ENCODE measurements around the gene RASGEF1C.
A peak's percentile ranks its signal among the peaks of the same experiment; 100 is the strongest.

The RASGEF1C gene

GRCh38 chr5:180081481-180081880 is 127.5 kb downstream of the RASGEF1C start:
- ATAC-seq, result no peak
- no peak for DNase-seq

DNA sequence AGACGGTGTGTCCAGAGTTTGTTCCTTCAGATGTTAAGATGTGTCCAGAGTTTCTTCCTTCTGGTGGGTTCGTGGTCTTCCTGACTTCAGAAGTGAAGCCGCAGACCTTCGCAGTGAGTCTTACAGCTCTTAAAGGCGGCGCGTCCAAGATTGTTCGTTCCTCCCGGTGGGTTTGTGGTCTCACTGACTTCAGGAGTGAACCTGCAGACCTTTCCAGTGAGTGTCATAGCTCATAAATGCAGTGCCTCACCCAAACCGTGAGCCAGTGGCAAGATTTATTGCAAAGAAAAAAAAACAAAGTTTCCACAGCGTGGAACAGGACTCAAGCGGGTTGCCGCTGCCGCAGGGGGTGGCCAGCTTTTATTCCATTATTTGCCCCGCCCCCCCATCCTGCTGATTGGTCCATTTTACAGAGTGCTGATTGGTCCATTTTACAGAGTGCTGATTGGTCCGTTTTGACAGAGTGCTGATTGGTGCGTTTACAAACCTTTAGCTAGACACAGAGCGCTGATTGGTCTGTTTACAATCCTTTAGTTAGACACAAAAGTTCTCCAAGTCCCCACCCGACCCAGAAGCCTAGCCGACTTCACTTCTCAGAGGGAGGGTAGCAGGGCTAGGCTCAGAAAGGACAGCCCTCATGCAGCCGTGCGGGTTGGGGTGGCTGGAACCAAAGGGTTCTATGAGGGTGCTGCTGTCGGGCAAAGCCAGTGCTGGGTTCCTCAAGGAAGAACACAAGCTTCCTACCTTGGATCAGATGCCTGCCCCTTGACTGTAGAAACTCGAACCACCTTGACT is 128.3 kb downstream of the RASGEF1C start:
- DNase-seq, result peak; percentile 64

DNA sequence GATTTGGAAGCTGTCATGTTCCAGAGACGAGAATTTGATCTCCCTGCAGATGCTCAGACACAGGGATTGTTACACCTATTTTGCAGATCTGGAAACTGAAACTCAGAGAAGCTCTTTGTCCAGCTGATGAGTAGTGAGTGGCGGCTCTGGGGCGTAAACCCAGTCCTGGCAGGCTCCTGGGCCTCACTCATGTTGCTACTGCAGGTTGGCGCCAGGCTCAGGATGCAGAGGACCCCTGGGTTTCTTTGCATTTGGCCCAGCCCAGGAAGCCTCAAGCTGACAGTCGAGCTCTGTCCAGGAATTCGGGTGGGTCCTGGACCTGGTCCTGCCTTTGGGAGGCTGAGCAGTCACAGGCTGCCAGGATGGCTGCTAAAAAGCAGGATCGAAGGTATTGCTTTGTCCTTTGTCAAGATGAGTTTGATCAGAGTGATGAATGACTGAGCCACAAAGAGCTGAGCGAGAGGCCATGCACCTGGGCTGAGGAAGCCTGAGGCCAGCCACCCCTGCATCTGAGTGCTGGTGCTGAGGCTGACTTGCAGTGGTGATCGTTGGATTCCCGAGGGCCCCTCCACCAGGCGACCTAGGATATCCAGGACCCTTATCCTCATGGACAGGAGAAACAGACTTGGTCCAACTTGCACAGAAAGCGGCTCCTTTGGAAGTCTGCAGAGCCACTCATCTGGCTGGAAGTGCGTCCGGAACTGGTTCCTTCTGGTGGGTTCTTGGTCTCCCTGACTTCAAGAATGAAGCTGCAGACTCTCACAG is 129.1 kb downstream of the RASGEF1C start:
- no peak for ATAC-seq

More for the DNA sequence above, 128.3 kb downstream of the RASGEF1C start:
- ATAC-seq, result peak; percentile 44

GRCh38 chr5:180078348-180078747 is 130.7 kb downstream of the RASGEF1C start:
- DNase-seq (no peak), ATAC-seq (no peak)

More for the DNA sequence above, 129.1 kb downstream of the RASGEF1C start:
- DNase-seq, result no peak

- ATAC-seq (no peak), DNase-seq (no peak)
Observed at GRCh38 chr5:180077594-180078284, 131.3 kb downstream of the RASGEF1C start.

- no peak for ATAC-seq
- DNase-seq, result no peak
Observed at GRCh38 chr5:180075703-180076102, 133.3 kb downstream of the RASGEF1C start.

DNA sequence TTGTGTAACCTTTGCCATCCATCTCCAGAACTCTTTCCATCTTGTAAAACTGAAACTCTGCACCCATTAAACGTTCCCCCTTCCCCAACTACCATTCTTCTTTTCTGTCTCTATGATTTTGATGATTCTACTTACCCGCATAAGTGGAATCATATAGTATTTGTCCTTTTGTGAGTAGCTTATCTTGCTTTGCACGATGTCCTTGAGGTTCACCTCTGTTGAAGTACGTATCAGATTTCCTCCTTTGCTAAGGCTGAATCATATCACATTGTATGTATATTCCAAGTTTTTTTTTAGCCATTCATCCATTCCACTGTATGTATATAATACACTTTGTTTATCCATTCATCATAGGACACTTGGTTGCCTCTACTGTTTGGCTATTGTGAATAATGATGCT is 134.5 kb downstream of the RASGEF1C start:
- DNase-seq, result no peak
- no peak for ATAC-seq

- no peak for DNase-seq
- ATAC-seq, result no peak
Observed at GRCh38 chr5:180072556-180072955, 136.5 kb downstream of the RASGEF1C start.

- no peak for ATAC-seq
- no peak for DNase-seq
Observed at GRCh38 chr5:180072256-180072548, 136.8 kb downstream of the RASGEF1C start.

DNA sequence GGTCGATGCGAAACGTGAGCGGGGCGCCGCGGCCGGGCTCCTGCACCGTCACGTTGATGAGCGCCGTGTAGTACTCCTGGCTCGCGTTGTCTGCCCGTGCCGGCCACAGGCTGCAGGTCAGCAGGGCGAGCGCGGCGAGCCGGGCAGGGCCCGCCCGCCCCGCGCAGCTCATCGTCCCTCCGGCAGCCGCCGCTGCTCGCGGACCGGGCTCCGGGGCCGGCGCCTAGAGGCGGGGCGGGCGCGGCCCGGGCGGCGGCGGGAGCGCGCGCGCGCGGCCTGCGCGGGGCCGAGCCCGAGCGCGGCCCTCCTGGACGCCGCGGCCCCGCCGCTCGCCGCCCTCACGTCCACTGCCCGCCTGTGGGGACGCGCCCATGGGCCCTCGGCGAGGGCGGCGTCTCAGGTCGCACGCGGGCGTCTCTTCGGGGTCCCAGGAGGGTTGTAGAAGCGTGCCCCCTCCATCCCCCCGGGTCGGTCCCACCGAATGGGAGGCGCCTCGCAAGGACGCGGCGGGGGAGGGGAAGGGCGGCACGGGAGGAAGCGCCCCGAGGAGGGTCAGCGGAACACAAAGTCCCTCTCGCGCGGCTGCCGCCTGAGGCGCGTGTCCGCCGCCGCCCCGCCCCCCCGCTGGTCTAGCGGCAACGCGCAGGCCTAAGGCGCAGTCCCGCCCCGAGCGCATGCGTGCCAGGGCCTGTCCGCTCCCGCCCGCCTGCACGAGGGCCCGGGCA is 137.3 kb downstream of the RASGEF1C start, which contains the start of gene RNF130:
RNF130 (minus strand) TSS at position 229 of the 725 bp plus-strand sequence; CDS start at position 172, 57 bp downstream.
- DNase-seq, result peak; percentile 94
- ATAC-seq, result peak; percentile 83

GRCh38 chr5:180070756-180071530 is 138.1 kb downstream of the RASGEF1C start:
- ATAC-seq, result no peak

DNA sequence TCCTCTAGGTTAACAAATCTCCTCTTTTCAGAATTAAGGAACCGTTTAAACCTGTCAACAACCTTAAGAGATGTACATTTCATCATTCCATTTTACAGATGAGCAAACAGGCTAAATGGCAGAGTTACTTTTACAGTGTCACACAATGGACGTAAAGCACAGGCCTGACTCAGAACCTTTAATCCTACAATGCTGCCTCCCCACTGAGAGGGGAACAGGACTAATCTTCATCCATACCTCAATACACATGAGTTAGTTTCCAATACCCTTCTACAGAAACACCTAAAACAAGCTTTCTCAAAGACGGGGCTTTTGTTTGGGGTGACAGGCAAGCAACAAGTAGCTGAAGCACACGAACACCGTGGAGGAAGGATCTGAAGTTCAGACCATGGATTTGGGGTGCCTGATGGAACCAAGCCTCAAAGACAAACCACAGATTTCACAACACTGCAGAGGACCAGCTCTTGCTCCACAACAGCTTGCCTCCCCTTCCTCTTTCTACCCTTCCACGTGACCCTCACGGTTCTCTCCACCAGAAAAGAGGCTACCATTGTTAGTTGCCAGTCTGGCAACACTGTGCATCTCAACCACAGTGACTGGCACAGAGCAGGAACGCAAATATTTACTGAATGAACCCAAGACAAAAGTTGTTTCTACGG is 139.3 kb downstream of the RASGEF1C start:
- ATAC-seq (no peak), DNase-seq (no peak)

More at GRCh38 chr5:180070756-180071530, 138.1 kb downstream of the RASGEF1C start:
- peak; percentile 23 for DNase-seq

- DNase-seq (no peak), ATAC-seq (no peak)
Observed at GRCh38 chr5:180068519-180069090, 140.4 kb downstream of the RASGEF1C start.

DNA sequence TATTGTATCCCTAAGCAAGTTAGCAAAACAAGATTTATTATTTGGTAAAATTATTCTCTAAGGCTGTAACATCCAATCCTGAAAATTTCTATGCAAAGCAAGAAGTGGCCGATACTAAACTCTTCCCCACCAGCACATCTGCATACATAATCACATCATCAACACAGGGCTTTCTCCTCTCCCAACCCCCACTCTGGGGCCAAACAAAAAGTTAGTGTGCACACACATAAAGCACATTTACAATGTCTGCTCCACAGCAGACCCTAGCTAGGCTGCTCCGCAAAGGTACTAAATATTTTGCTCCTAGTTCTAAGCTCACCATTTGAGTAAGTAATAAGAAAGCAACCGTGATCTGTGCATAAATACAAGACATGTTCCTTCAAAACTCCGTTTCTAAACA is 141.0 kb downstream of the RASGEF1C start:
- no peak for DNase-seq
- ATAC-seq, result no peak

DNA sequence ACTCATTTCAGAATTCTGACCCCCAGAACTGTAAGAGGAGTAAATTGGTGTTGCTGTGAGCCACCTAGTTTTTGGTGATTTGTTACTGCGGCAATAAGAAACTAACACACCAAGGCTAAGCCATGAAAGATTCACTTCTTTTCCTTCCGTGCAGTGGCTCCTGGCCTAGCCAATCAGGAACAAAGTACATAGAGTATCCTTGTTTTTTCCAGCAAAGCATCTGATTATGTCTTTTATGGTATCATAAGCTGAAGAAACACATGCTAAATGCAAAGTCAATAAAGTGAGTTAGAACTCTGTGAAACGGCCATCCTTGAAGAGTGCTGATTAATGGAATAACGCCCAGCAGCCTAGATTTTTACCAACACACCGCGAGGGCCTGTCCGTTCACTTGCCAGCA is 148.8 kb downstream of the RASGEF1C start:
- ATAC-seq, result no peak
- DNase-seq, result no peak

GRCh38 chr5:180059326-180059725 is 149.7 kb downstream of the RASGEF1C start:
- DNase-seq, result no peak
- no peak for ATAC-seq

DNA sequence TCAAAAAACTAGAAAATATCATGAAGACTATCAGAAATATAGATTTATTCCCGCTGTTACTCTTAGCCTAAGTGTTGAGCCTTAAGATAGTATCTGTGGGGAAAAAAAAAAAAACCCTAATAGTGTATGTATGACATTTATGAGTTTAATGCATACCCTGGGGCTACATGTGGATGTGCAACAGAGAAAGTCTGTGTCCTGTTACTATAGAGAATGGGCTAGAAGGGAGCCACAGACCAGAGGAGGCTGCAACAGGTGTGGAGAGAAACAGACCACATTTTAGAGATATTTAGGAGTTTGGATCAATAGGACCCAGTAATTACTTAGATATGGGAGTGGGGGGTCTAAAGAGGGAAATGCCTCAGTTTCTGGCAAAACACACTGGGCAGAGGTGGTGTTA is 152.9 kb downstream of the RASGEF1C start:
- ATAC-seq (no peak), DNase-seq (no peak)

DNA sequence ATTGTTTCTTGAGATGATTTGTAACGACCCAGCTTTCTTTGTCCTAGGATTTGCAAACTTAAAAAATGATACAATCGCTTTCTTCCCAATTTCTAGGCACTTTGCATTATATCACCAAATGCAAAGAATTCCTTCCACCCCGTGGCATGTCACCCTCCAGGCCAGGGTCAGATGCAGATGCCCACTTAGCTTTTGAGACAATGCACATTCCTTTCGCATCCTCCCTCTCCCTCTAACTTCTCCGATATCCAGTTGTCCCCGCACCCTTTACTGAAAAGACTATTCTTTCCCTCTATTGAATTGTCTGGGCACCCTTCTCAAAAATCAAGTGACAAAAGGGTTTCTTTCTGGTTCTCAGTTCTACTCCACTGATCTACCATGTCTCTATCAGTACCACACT is 154.8 kb downstream of the RASGEF1C start:
- DNase-seq, result no peak
- no peak for ATAC-seq

DNA sequence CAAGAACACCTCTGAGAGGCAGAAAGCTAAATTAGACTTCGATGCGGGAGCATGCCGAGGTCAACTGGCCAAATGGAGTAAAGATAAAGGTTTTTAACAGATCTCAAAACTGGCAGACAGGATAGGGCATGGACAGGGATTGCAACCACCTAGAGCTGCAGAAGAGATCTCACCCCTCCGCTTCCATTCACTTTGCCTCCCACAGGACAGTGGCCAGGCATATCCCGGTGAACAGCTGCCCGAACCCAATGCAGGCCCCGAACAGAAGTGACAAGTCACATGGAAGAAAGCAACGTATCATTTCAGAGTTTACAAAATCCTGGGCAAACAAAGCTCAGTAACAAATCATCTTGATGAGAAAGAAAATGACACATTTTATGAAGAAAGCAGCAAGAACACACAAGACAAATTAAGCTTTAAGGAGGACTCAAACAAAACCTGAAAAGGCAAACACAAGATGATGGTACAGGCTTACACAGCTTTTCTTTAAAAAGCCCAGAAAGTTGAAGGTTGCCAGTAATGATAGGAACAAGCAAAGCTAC is 155.9 kb downstream of the RASGEF1C start:
- no peak for DNase-seq
- ATAC-seq, result no peak

DNA sequence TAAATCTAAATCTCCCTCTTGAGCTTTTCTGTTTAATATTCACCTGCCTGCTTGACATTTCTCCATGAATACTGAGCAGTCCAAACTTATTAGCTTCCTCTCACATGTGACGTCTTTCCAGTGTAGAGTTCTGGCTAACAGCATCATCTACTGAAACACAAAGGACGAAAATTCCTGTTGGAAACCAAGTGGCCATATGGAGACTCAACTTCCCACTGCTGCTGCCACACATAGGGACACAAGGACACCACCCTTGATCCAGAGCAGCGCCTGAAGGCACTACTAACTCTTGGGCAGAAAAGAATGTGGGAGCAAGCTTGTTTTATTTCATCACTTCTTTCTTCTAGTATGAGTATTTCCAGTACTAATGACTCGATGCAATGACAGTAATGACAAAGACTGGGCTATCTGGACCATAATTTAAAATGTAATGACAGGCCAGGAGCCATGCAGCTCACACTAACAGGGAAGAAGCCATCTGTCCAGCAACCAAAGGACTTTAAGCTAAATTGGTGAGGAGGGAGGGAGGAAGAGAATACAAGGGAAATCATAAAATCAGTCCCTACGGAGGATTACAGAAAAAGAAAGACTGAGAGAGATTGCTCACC is 156.7 kb downstream of the RASGEF1C start:
- ATAC-seq, result no peak
- DNase-seq, result no peak

Measured in stimulated activated naive CD8-positive, alpha-beta T cell treated with anti-CD3 and anti-CD28 coated beads, Interleukin-15, Interleukin-2, amounts not matched to agents 100 U/mL and 50 U/mL, for 24 hours (primary cell).